ENCODE measurements around the gene PHLDA2. TPM values are rescaled to one million over a fixed set of nuclear protein-coding genes. Genes with fewer than 3 reads are reported as not detected.

The PHLDA2 gene
- total and polyA plus RNA-seq, 9 of the 15 experiments (the other 6 are each of a cell fraction or from before 2014, with no cell fraction given), result 0.43 to 42.4 (median 4.7) TPM

GRCh38 chr11:2901854-2902783 is 27.1 kb downstream of the PHLDA2 start (continued):
- no peak for TF ChIP-seq ZNF707 (CRISPR knock-in tag; conservative IDR thresholded peaks at IDR 0.05)
- TF ChIP-seq FOXJ3 (CRISPR knock-in tag; IDR thresholded peaks at IDR 0.05), result no peak
- TF ChIP-seq, protein P1, sequence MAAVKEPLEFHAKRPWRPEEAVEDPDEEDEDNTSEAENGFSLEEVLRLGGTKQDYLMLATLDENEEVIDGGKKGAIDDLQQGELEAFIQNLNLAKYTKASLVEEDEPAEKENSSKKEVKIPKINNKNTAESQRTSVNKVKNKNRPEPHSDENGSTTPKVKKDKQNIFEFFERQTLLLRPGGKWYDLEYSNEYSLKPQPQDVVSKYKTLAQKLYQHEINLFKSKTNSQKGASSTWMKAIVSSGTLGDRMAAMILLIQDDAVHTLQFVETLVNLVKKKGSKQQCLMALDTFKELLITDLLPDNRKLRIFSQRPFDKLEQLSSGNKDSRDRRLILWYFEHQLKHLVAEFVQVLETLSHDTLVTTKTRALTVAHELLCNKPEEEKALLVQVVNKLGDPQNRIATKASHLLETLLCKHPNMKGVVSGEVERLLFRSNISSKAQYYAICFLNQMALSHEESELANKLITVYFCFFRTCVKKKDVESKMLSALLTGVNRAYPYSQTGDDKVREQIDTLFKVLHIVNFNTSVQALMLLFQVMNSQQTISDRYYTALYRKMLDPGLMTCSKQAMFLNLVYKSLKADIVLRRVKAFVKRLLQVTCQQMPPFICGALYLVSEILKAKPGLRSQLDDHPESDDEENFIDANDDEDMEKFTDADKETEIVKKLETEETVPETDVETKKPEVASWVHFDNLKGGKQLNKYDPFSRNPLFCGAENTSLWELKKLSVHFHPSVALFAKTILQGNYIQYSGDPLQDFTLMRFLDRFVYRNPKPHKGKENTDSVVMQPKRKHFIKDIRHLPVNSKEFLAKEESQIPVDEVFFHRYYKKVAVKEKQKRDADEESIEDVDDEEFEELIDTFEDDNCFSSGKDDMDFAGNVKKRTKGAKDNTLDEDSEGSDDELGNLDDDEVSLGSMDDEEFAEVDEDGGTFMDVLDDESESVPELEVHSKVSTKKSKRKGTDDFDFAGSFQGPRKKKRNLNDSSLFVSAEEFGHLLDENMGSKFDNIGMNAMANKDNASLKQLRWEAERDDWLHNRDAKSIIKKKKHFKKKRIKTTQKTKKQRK (IDR thresholded peaks at IDR 0.05; ENCODE audit: borderline replicate concordance, low read depth, low read length), result no peak
- TF ChIP-seq ESRRB (CRISPR knock-in tag; IDR thresholded peaks at IDR 0.05; ENCODE audit: borderline replicate concordance), result no peak
- TF ChIP-seq CGGBP1 (CRISPR knock-in tag; IDR thresholded peaks at IDR 0.05), result no peak
- TF ChIP-seq, protein P2, sequence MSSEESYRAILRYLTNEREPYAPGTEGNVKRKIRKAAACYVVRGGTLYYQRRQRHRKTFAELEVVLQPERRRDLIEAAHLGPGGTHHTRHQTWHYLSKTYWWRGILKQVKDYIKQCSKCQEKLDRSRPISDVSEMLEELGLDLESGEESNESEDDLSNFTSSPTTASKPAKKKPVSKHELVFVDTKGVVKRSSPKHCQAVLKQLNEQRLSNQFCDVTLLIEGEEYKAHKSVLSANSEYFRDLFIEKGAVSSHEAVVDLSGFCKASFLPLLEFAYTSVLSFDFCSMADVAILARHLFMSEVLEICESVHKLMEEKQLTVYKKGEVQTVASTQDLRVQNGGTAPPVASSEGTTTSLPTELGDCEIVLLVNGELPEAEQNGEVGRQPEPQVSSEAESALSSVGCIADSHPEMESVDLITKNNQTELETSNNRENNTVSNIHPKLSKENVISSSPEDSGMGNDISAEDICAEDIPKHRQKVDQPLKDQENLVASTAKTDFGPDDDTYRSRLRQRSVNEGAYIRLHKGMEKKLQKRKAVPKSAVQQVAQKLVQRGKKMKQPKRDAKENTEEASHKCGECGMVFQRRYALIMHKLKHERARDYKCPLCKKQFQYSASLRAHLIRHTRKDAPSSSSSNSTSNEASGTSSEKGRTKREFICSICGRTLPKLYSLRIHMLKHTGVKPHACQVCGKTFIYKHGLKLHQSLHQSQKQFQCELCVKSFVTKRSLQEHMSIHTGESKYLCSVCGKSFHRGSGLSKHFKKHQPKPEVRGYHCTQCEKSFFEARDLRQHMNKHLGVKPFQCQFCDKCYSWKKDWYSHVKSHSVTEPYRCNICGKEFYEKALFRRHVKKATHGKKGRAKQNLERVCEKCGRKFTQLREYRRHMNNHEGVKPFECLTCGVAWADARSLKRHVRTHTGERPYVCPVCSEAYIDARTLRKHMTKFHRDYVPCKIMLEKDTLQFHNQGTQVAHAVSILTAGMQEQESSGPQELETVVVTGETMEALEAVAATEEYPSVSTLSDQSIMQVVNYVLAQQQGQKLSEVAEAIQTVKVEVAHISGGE (CRISPR knock-in tag; IDR thresholded peaks at IDR 0.05), result peak in 1 of 3 experiments; percentile 77; a peak in 2 of 6 replicates
- TF ChIP-seq, protein P3, sequence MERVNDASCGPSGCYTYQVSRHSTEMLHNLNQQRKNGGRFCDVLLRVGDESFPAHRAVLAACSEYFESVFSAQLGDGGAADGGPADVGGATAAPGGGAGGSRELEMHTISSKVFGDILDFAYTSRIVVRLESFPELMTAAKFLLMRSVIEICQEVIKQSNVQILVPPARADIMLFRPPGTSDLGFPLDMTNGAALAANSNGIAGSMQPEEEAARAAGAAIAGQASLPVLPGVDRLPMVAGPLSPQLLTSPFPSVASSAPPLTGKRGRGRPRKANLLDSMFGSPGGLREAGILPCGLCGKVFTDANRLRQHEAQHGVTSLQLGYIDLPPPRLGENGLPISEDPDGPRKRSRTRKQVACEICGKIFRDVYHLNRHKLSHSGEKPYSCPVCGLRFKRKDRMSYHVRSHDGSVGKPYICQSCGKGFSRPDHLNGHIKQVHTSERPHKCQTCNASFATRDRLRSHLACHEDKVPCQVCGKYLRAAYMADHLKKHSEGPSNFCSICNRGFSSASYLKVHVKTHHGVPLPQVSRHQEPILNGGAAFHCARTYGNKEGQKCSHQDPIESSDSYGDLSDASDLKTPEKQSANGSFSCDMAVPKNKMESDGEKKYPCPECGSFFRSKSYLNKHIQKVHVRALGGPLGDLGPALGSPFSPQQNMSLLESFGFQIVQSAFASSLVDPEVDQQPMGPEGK (CRISPR knock-in tag; IDR thresholded peaks at IDR 0.05; ENCODE audit: borderline replicate concordance), result no peak
- no peak for TF ChIP-seq ZNF445 (CRISPR knock-in tag; IDR thresholded peaks at IDR 0.05; ENCODE audit: low read depth)
- no peak for TF ChIP-seq SIX5 (IDR thresholded peaks at IDR 0.05; ENCODE audit: borderline replicate concordance in 1 of 2, insufficient read depth in 1 of 2, low read depth in 1 of 2, low read length in 2 of 2)
- TF ChIP-seq ZNF197 (CRISPR knock-in tag; IDR thresholded peaks at IDR 0.05; ENCODE audit: low read depth), result no peak
- peak; percentile 53; the same call in 1 of the 2 replicates for TF ChIP-seq GABPB1 (CRISPR knock-in tag; IDR thresholded peaks at IDR 0.05)
- peak; percentile 68 for TF ChIP-seq ETV1 (tag; conservative IDR thresholded peaks at IDR 0.05; ENCODE audit: low read depth)
- no peak for TF ChIP-seq ZNF444 (CRISPR knock-in tag; IDR thresholded peaks at IDR 0.05)
- TF ChIP-seq ZNF24 (IDR thresholded peaks at IDR 0.05), result no peak
- peak; percentile 50 for TF ChIP-seq MYNN (IDR thresholded peaks at IDR 0.05)
- no peak for TF ChIP-seq MYNN (CRISPR knock-in tag; IDR thresholded peaks at IDR 0.05)
- no peak for TF ChIP-seq MCM7 (IDR thresholded peaks at IDR 0.05)

All from K562 (cell line).